HG03066 (cell line): Measurements from ENCODE around the gene ALPI.

Experiments
- ATAC-seq: cut with Tn5 transposase; IDR thresholded peaks from one replicate; pipeline ENCODE4 v1.9.1; 2021; ENCODE audit warnings: low read depth; ENCODE audit not compliant: unreplicated experiment

ALPI gene

GRCh38 chr2:232494542-232494941 is 38.6 kb downstream of the ALPI start:
- no peak for ATAC-seq

GRCh38 chr2:232495292-232495691 is 39.3 kb downstream of the ALPI start:
- ATAC-seq, result no peak

GRCh38 chr2:232496501-232497270 is 40.7 kb downstream of the ALPI start:
- ATAC-seq, result no peak

- no peak for ATAC-seq
These were observed 41.4 kb downstream of the ALPI start for GRCh38 chr2:232497348-232497747.

GRCh38 chr2:232498452-232498851 is 42.5 kb downstream of the ALPI start:
- ATAC-seq, result no peak

- no peak for ATAC-seq
These were observed 45.4 kb downstream of the ALPI start for GRCh38 chr2:232501331-232501771.

GRCh38 chr2:232501794-232502390 is 45.9 kb downstream of the ALPI start:
- ATAC-seq, result no peak

- ATAC-seq, result no peak
These were observed 46.6 kb downstream of the ALPI start for GRCh38 chr2:232502511-232502910.

GRCh38 chr2:232502911-232503808 is 47.2 kb downstream of the ALPI start:
- no peak for ATAC-seq

GRCh38 chr2:232503809-232504323 is 47.9 kb downstream of the ALPI start:
- no peak for ATAC-seq

GRCh38 chr2:232504438-232504837 is 48.5 kb downstream of the ALPI start:
- no peak for ATAC-seq

- ATAC-seq, result no peak
These were observed 49.9 kb downstream of the ALPI start for GRCh38 chr2:232505856-232506255.

GRCh38 chr2:232506709-232507108 is 50.8 kb downstream of the ALPI start:
- ATAC-seq, result no peak

GRCh38 chr2:232508251-232508650 is 52.3 kb downstream of the ALPI start:
- no peak for ATAC-seq
